BJ (cell line): ENCODE data around the gene CTNNA2. TPM values are rescaled to one million over a fixed set of nuclear protein-coding genes. Genes with fewer than 3 reads are reported as not detected.
"Not testable (repeated sequence)": the region's sequence is repeated elsewhere in the genome, so short reads cannot be mapped to it uniquely, and the experiment has no call there.

Source experiments
- CTCF ChIA-PET: fragments of 350-600 bp; formaldehyde crosslinking; extraction: SDS; loops from one replicate; lab custom pipeline; 2021; ENCODE audit warnings: antibody characterized with exemption, inconsistent platforms; lab: Yijun Ruan, JAX
- POLR2A ChIA-PET: fragments of 300-600 bp; sonication (Branson Sonifier 250); formaldehyde crosslinking; extraction: SDS; loops from one replicate; lab custom pipeline; 2021; ENCODE audit warnings: antibody characterized with exemption; lab: Charles Lee
- DNase-seq: peaks from one replicate; pipeline ENCODE4 v3.0.0-alpha.2; 2011; ENCODE audit warnings: low read depth
- H3K27me3 ChIP-seq: 2 replicates; pipeline ENCODE4 v1.6.0; 2011; ENCODE audit warnings: low read length; ENCODE audit not compliant: control insufficient read depth, insufficient read depth
- H3K36me3 ChIP-seq: 2 replicates; pipeline ENCODE4 v1.5.1; 2011; ENCODE audit warnings: low read length; ENCODE audit not compliant: control insufficient read depth, insufficient read depth
- H3K4me3 ChIP-seq: 2 replicates; pipeline ENCODE4 v1.5.1; 2011; ENCODE audit warnings: low read depth, mild to moderate bottlenecking, control low read depth, low read length
- polyA plus RNA-seq: library from polyadenylated mRNA; depleted of rRNA; stranded (reverse); fragments of >200 nt; gene quantifications from 2 replicates; pipeline ENCODE4 v1.2.3, GENCODE V29; 2011
- TF ChIP-seq, protein P1 (sequence below): IDR thresholded peaks from 2 replicates; pipeline ENCODE4 v1.5.1; 2011; ENCODE audit warnings: low read depth, mild to moderate bottlenecking, control low read depth, inconsistent platforms, low read length, moderate library complexity; ENCODE audit not compliant: insufficient read depth

Gene CTNNA2
- polyA plus RNA-seq, 1 experiment = not detected

DNA sequence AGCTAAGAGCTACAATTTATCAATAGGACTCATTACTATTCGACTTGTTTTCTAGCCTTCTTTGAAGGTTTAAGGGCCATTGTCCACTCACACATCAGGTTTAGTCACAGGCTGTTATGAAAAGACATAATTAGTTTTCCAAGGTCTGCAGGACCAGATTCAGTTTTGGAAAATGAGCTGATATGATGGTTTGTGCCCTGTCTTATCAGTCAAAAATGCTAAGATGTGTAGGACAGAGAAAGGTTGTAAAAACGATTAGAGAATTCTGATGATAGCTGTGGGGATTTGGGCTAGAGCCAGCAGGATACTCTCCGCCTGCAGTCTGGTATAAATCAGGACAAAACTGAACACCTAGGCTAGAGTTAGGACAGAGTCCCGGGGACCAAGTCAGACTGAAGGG is 578.4 kb downstream of the CTNNA2 start:
- TF ChIP-seq, protein P1, sequence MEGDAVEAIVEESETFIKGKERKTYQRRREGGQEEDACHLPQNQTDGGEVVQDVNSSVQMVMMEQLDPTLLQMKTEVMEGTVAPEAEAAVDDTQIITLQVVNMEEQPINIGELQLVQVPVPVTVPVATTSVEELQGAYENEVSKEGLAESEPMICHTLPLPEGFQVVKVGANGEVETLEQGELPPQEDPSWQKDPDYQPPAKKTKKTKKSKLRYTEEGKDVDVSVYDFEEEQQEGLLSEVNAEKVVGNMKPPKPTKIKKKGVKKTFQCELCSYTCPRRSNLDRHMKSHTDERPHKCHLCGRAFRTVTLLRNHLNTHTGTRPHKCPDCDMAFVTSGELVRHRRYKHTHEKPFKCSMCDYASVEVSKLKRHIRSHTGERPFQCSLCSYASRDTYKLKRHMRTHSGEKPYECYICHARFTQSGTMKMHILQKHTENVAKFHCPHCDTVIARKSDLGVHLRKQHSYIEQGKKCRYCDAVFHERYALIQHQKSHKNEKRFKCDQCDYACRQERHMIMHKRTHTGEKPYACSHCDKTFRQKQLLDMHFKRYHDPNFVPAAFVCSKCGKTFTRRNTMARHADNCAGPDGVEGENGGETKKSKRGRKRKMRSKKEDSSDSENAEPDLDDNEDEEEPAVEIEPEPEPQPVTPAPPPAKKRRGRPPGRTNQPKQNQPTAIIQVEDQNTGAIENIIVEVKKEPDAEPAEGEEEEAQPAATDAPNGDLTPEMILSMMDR = no peak
- DNase-seq = no peak
- ChIA-PET CTCF (interaction anchor here (0.8 to 3.0 kb wide), 5 partner anchors 9 to 151 kb away, joined by 3 to 9 read pairs (median 3); no protein-coding TSS in a partner anchor), POLR2A (no interaction called here)
- H3K27me3 ChIP-seq = 0 out of 2 replicates have a peak, but pooled peaks cover 1% of the 10 kb centered on the region
- no peaks in the 10 kb centered on the region for H3K36me3 ChIP-seq
- H3K4me3 ChIP-seq = no peak overlapping the region

DNA sequence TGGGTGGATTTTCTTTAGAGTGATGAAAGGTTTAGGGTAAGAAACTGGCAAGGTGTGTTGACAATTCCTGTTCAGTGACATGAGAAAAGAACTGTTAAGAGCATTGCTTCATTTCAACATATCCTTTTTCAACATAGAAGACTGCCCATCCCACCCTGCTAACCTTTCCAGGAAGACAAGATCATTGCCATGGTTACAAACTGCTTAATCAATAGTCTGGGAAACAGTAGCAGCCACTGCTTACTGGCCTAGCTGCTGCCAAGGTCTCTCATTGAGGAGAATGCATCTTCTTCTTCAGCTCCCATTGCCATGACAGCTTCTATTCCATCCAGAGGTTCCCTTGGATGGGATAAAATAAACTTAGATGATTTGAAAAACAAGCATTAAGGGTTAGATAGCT is 579.6 kb downstream of the CTNNA2 start:
- DNase-seq = no peak
- no peaks in the 10 kb centered on the region for H3K36me3 ChIP-seq
- 0 out of 2 replicates have a peak, but pooled peaks cover 1% of the 10 kb centered on the region for H3K27me3 ChIP-seq
- no peak overlapping the region for H3K4me3 ChIP-seq
- ChIA-PET POLR2A (no interaction called here), CTCF (interaction anchor here (1.2 to 3.0 kb wide), 3 partner anchors 10 to 146 kb away, joined by 3 to 9 read pairs (median 3); no protein-coding TSS in a partner anchor)
- TF ChIP-seq, protein P1 = no peak

DNA sequence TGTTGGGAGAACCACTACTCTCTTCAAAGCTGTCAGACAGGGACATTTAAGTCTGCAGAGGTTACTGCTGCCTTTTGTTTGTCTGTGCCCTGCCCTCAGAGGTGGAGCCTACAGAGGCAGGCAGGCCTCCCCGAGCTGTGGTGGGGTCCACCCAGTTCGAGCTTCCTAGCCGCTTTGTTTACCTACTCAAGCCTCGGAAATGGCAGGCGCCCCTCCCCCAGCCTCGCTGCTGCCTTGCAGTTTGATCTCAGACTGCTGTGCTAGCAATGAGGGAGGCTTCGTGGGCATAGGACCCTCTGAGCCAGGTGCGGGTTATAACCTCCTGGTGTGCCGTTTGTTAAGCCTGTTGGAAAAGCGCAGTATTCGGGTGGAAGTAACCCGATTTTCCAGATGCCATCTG is 585.7 kb downstream of the CTNNA2 start:
- H3K4me3 ChIP-seq, CTCF ChIA-PET, POLR2A ChIA-PET: not testable (repeated sequence)

DNA sequence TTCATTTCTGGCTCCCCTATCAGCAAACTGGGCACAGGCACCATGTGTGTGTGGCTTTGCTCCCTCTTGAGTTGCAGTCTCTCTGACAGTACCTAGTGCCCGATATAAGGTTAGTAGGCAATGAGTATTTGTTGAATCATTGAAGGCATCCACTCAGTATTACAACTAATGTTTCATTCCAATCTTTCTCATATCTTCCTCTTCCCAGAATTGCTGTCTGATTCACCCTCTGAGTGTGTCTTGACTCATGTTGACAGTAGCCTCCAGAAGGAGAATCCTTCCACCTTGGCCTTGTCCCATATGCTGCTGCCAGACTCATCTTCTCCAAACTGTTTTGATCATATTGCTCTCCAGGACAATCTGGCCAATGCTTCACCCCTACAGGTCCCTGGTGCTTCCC is 589.2 kb downstream of the CTNNA2 start:
- TF ChIP-seq, protein P1 = no peak
- DNase-seq = peak; percentile 48
- Histone ChIP-seq H3K36me3 (no peaks in the 10 kb centered on the region), H3K27me3 (no peaks in the 10 kb centered on the region), H3K4me3 (no peak overlapping the region)
- CTCF ChIA-PET = no interaction called here
- POLR2A ChIA-PET = no interaction called here

More for the DNA sequence above, 585.7 kb downstream of the CTNNA2 start:
- not testable (repeated sequence) for H3K27me3 ChIP-seq, H3K36me3 ChIP-seq, DNase-seq

DNA sequence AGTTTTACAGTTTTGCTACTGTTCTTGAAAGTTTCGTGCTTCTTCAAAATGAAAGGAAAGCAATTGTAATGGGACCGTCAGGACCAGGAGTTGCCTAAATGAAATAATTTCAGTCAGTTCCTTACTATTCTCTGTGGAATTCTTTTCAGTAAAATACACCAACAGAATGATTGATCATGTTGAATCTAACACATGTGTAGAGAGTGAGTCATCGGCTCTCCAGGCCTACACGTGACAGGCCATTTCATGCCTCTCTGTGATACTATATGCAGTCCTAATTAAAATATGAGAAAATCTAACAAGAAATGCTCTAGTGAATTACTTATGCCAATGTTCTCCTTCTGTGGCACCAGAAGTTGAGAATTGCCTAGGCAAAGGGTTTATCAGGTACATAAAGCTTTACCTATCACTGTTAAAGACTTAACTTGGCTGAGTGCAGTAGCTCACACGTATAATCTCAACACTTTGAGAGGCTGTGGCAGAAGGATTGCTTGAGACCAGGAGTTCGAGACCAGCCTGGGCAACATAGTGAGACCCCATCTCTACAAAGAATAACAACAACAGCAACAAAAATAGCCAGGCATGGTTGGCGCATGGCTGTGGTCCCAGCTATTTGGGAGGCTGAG is 592.3 kb downstream of the CTNNA2 start:
- Histone ChIP-seq H3K27me3 (no peaks in the 10 kb centered on the region), H3K4me3 (no peak overlapping the region), H3K36me3 (no peaks in the 10 kb centered on the region)
- CTCF ChIA-PET = no interaction called here
- TF ChIP-seq, protein P1 = no peak
- DNase-seq = no peak
- POLR2A ChIA-PET = no interaction called here

DNA sequence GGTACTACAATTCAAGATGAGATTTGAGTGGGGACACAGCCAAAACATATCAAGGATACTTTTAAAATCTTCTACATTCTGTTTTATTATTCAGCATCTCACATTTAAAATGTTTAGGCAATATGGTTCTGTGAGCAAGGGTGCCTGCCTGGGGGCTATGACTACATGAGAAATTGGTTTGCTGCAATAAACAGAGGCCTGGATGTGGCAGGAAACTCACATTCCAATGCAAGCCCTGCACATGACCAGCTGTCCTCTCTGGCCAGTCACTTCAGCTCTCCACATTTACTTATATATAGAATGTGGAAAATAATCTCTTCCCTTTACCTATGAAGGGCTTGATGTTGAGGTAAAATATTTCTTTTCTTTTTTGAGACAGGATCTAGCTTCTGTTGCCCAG is 598.3 kb downstream of the CTNNA2 start:
- Histone ChIP-seq H3K36me3 (no peaks in the 10 kb centered on the region), H3K4me3 (no peak overlapping the region), H3K27me3 (no peaks in the 10 kb centered on the region)
- DNase-seq = no peak
- CTCF ChIA-PET = no interaction called here
- TF ChIP-seq, protein P1 = no peak
- POLR2A ChIA-PET = no interaction called here
